ENCODE data around the gene POLG2. TPM values are rescaled to one million over a fixed set of nuclear protein-coding genes. Genes with fewer than 3 reads are reported as not detected.

The POLG2 gene
- polyA plus RNA-seq, 1 experiment: 9.2 TPM

DNA sequence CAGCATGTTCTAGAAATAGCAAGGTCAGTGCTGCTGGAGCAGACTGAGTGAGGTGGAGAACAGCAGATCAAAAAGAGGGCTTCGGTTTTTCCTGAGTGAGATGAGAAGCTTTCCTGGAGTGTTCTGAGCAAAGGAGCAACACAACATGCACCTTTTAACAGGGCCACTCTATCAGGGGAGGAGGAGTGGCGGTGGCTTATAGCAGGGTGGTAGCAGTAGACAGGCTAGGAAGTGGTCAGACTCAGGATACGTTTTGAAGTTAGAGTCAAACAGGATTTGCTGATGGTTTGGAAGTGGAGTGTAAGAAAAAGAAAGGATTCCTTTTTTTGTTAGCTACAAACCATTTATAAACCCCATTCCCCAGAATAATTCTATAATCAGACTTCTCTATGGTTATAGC is 12.5 kb downstream of the POLG2 start:
- Histone ChIP-seq H3K4me3 (ENCODE audit: low read depth, low read length) (no peak overlapping the region), H3K9me3 (ENCODE audit: control insufficient read depth, insufficient read depth, low read length) (no peaks in the 10 kb centered on the region), H3K27ac (ENCODE audit: low read depth, low read length) (no peak overlapping the region), H3K27me3 (ENCODE audit: control insufficient read depth, insufficient read depth, low read length) (no peaks in the 10 kb centered on the region)
- ChIA-PET CTCF (interaction anchor here (2.7 to 7.5 kb wide), 2 partner anchors 7 to 64 kb away, joined by 11 to 59 read pairs; no protein-coding TSS in a partner anchor), POLR2A (no interaction called here)
- no peak for DNase-seq (ENCODE audit: low read depth, low spot score)
- TF ChIP-seq, protein P1, sequence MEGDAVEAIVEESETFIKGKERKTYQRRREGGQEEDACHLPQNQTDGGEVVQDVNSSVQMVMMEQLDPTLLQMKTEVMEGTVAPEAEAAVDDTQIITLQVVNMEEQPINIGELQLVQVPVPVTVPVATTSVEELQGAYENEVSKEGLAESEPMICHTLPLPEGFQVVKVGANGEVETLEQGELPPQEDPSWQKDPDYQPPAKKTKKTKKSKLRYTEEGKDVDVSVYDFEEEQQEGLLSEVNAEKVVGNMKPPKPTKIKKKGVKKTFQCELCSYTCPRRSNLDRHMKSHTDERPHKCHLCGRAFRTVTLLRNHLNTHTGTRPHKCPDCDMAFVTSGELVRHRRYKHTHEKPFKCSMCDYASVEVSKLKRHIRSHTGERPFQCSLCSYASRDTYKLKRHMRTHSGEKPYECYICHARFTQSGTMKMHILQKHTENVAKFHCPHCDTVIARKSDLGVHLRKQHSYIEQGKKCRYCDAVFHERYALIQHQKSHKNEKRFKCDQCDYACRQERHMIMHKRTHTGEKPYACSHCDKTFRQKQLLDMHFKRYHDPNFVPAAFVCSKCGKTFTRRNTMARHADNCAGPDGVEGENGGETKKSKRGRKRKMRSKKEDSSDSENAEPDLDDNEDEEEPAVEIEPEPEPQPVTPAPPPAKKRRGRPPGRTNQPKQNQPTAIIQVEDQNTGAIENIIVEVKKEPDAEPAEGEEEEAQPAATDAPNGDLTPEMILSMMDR (IDR thresholded peaks at IDR 0.05; ENCODE audit: low read depth, low read length): no peak

DNA sequence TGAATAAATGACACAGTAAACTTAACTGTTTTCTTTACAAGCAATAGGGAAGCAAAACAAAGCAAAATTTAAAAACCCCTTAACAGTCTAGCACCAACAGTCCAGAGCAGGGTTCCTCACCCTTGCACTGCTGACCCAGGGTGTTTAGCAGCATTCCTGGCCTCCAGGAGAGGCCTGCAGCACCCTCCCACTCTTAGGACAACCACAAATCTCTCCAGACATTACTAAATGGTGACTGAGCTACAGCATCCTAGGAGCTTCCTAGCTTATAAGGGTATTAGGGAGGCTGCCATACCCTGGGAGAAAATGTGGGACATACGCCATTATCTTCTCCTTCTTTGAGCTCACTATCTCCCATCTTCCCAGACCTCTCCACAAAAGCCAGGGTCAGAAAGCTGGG is 15.9 kb downstream of the POLG2 start:
- ChIA-PET CTCF (interaction anchor here (0.6 to 7.5 kb wide), 2 partner anchors 10 to 62 kb away, joined by 4 to 59 read pairs; no protein-coding TSS in a partner anchor), POLR2A (no interaction called here)
- DNase-seq (ENCODE audit: low read depth, low spot score): no peak
- H3K27ac ChIP-seq (ENCODE audit: low read depth, low read length): no peak overlapping the region
- H3K27me3 ChIP-seq (ENCODE audit: control insufficient read depth, insufficient read depth, low read length): no peaks in the 10 kb centered on the region
- no peaks in the 10 kb centered on the region for H3K9me3 ChIP-seq (ENCODE audit: control insufficient read depth, insufficient read depth, low read length)
- TF ChIP-seq, protein P1 (IDR thresholded peaks at IDR 0.05; ENCODE audit: low read depth, low read length): no peak
- H3K4me3 ChIP-seq (ENCODE audit: low read depth, low read length): no peak overlapping the region

DNA sequence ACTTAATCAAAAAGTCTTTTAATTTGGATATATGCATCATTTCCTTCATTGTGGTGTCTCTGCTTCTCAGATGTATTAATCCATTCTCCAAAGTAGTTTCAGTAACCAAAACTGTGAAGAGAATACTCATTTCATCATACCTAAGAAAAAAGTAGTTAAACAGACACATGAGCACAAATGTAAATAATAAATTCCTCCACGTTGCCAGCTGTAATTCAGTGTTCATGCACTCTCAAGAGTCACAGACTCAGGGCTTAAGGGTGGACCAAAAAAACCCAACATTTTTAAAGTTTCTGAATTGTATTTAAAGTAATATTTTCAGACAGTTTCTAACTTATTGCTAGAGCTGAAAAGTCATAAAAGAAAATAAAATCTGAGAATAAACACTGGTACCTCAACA is 19.0 kb downstream of the POLG2 start:
- ChIA-PET CTCF (interaction anchor here (0.5 to 7.5 kb wide), 6 partner anchors 13 to 621 kb away, joined by 3 to 59 read pairs (median 9); no protein-coding TSS in a partner anchor), POLR2A (interaction anchor here (0.6 to 1.0 kb wide), 2 partner anchors 25 to 27 kb away, joined by 3 to 4 read pairs; no protein-coding TSS in a partner anchor)
- DNase-seq (ENCODE audit: low read depth, low spot score): no peak
- Histone ChIP-seq H3K27ac (ENCODE audit: low read depth, low read length) (no peak overlapping the region), H3K4me3 (ENCODE audit: low read depth, low read length) (no peak overlapping the region), H3K9me3 (ENCODE audit: control insufficient read depth, insufficient read depth, low read length) (no peaks in the 10 kb centered on the region), H3K27me3 (ENCODE audit: control insufficient read depth, insufficient read depth, low read length) (no peaks in the 10 kb centered on the region)
- TF ChIP-seq, protein P1 (IDR thresholded peaks at IDR 0.05; ENCODE audit: low read depth, low read length): no peak

DNA sequence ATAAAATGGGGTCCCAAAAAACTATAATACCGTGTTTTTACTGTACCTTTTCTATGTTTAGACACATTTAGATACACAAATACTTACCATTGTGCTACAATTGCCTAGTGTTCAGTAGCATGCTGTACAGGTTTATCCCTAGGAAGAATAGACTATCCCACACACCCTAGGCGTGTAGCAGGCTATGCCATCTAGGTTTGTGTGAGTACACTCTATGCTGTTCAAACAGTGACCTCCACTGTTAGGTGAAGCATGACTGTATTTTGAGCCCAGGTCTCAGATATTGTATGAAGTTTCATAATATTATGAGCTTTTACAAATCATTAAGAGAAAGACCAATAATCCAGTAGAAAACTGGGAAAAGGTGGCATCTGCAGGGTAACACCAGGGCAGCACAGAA is 24.3 kb downstream of the POLG2 start:
- Histone ChIP-seq H3K27me3 (ENCODE audit: control insufficient read depth, insufficient read depth, low read length) (no peaks in the 10 kb centered on the region), H3K27ac (ENCODE audit: low read depth, low read length) (no peak overlapping the region), H3K9me3 (ENCODE audit: control insufficient read depth, insufficient read depth, low read length) (no peaks in the 10 kb centered on the region), H3K4me3 (ENCODE audit: low read depth, low read length) (no peak overlapping the region)
- TF ChIP-seq, protein P1 (IDR thresholded peaks at IDR 0.05; ENCODE audit: low read depth, low read length): no peak
- ChIA-PET CTCF (interaction anchor here (1.5 kb wide), 1 partner anchor 20 kb away, joined by 4 read pairs; no protein-coding TSS in a partner anchor), POLR2A (no interaction called here)
- no peak for DNase-seq (ENCODE audit: low read depth, low spot score)

DNA sequence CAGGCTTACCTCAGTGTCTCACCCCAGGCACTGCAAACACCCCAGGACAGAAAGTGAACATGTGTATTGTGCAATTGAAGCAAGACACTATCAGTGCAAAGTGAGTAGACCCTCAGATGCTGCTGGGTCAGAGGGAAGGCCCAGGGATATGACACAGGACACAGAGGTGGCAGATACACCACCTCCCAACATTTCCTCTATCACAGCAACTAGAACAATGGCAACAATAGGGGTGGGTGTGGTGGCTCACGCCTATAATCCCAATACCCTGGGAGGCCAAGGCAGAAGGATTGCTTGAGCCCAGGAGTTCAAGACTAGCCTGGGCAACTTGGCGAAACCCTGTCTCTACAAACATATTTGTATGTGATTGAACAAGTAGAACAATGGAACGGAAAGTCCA is 25.4 kb downstream of the POLG2 start:
- no peaks in the 10 kb centered on the region for H3K9me3 ChIP-seq (ENCODE audit: control insufficient read depth, insufficient read depth, low read length)
- no peak overlapping the region for H3K4me3 ChIP-seq (ENCODE audit: low read depth, low read length)
- DNase-seq (ENCODE audit: low read depth, low spot score): no peak
- H3K27ac ChIP-seq (ENCODE audit: low read depth, low read length): no peak overlapping the region
- ChIA-PET POLR2A (no interaction called here), CTCF (no interaction called here)
- TF ChIP-seq, protein P1 (IDR thresholded peaks at IDR 0.05; ENCODE audit: low read depth, low read length): no peak
- no peaks in the 10 kb centered on the region for H3K27me3 ChIP-seq (ENCODE audit: control insufficient read depth, insufficient read depth, low read length)
